K562 (cell line): Measurements from ENCODE around the gene PARP14. TPM values are rescaled to one million over a fixed set of nuclear protein-coding genes. Genes with fewer than 3 reads are reported as not detected.

Experiments
- ATAC-seq: fragments of 200-7000 bp; cut with Tn5 transposase; 3 replicates; pipeline ENCODE4 v1.9.1; 2020; ENCODE audit warnings: moderate library complexity
- BruUV-seq: library from RNA; stranded (reverse); fragments of 400-500 nt; replicated peaks from 2 replicates; lab custom pipeline; 2021; lab: Mats Ljungman, UMichigan
- CTCF ChIA-PET: fragments of 300-600 bp; formaldehyde crosslinking; extraction: SDS; loops from one replicate; lab custom pipeline; 2021; ENCODE audit warnings: low intra/inter-chr PET ratio; lab: Yijun Ruan, JAX
- POLR2A ChIA-PET: fragments of 300-600, 350-650 bp; sonication (Branson Sonifier 250); formaldehyde crosslinking; extraction: SDS; loops from one replicate; lab custom pipeline; 2021; ENCODE audit warnings: antibody characterized with exemption, inconsistent platforms; lab: Yijun Ruan, JAX
- DNase-seq, 4 experiments: peaks; one replicate each; pipeline versions ENCODE4 v3.0.0 to v3.0.0-alpha.2; 2011 to 2018; ENCODE audit warnings: low spot score in 3 of 4, mixed read lengths in 3 of 4; ENCODE audit errors: extremely low read depth in 1 of 4
- FAIRE-seq: peaks from 2 replicates; lab custom pipeline; 2011; peaks lifted over from hg19 to GRCh38; lab: Jason Lieb, UNC
- H2AFZ ChIP-seq: 2 replicates; pipeline ENCODE4 v1.6.0; 2011; ENCODE audit warnings: low read depth, low read length, control low read depth, inconsistent platforms
- H3K27ac ChIP-seq: fragments of 200-600 bp; 3 replicates; pipeline ENCODE4 v1.8.0; 2011; ENCODE audit warnings: low read depth, mild to moderate bottlenecking, control low read depth, inconsistent platforms, low read length, moderate library complexity, mixed read lengths; ENCODE audit errors: extremely low read depth
- H3K27me3 ChIP-seq, 2 experiments: fragments of 300-600 bp in 1 of 2; 2 replicates in 1 of 2; 3 replicates in 1 of 2; pipeline versions ENCODE4 v1.6.0 to v1.8.0; 2011; ENCODE audit warnings: inconsistent platforms in 2 of 2, low read length in 2 of 2, mild to moderate bottlenecking in 1 of 2, mixed read lengths in 1 of 2, moderate library complexity in 1 of 2; ENCODE audit not compliant: control insufficient read depth in 2 of 2, insufficient read depth in 2 of 2
- H3K36me3 ChIP-seq: fragments of 300-600 bp; 3 replicates; pipeline ENCODE4 v1.8.0; 2011; ENCODE audit warnings: mild to moderate bottlenecking, low read length, inconsistent platforms; ENCODE audit not compliant: control insufficient read depth, insufficient read depth
- H3K4me1 ChIP-seq, 2 experiments: fragments of 200-600 bp in 1 of 2; replicated peaks in 1 of 2; 2 replicates in 1 of 2; 3 replicates in 1 of 2; pipeline versions ENCODE4 v1.5.1 to v1.8.0; 2011; ENCODE audit warnings: inconsistent platforms in 2 of 2, low read length in 2 of 2, mild to moderate bottlenecking in 1 of 2, mixed read lengths in 1 of 2, moderate library complexity in 1 of 2; ENCODE audit not compliant: control insufficient read depth in 2 of 2, insufficient read depth in 2 of 2
- H3K4me2 ChIP-seq: 2 replicates; pipeline ENCODE4 v1.6.1; 2011; ENCODE audit warnings: low read length, control low read depth, inconsistent platforms, mixed read lengths; ENCODE audit not compliant: insufficient read depth
- H3K4me3 ChIP-seq: fragments of 200-600 bp; sonication (generic), shearing (Covaris generic); 2 replicates; pipeline ENCODE4 v1.5.1; 2016; ENCODE audit warnings: control low read depth, inconsistent platforms
- H3K79me2 ChIP-seq: fragments of 200-600 bp; 3 replicates; pipeline ENCODE4 v1.8.0; 2011; ENCODE audit warnings: low read length, inconsistent platforms; ENCODE audit not compliant: control insufficient read depth, insufficient read depth
- H3K9ac ChIP-seq, 2 experiments: 2 replicates each; pipeline versions ENCODE4 v1.6.0 to v1.6.1; 2011; ENCODE audit warnings: low read depth in 2 of 2, low read length in 2 of 2, control low read depth in 1 of 2, inconsistent platforms in 1 of 2, mild to moderate bottlenecking in 1 of 2, mixed read lengths in 1 of 2; ENCODE audit not compliant: insufficient read depth in 1 of 2
- H3K9me1 ChIP-seq: one replicate; pipeline ENCODE4 v1.6.0; 2011; ENCODE audit warnings: inconsistent platforms, mild to moderate bottlenecking, low read length, moderate library complexity; ENCODE audit not compliant: control insufficient read depth, insufficient read depth
- H3K9me3 ChIP-seq: replicated peaks from 2 replicates; pipeline ENCODE4 v1.5.1; 2011; ENCODE audit warnings: low read depth, low read length, inconsistent platforms; ENCODE audit not compliant: control insufficient read depth, insufficient read depth
- H4K20me1 ChIP-seq: replicated peaks from 2 replicates; pipeline ENCODE4 v1.6.1; 2011; ENCODE audit warnings: low read length, inconsistent platforms, mixed read lengths; ENCODE audit not compliant: control insufficient read depth, insufficient read depth
- DNMT1 ChIP-seq: fragments of 450-650 bp; IDR thresholded peaks from 2 replicates; pipeline ENCODE4 v1.6.1; 2016; ENCODE audit warnings: antibody characterized with exemption, mild to moderate bottlenecking
- ETV6 ChIP-seq, 3 experiments: fragments of 150-350 bp in 1 of 3; sonication (generic) in 1 of 3; formaldehyde crosslinking in 1 of 3; IDR thresholded peaks; 2 replicates each; pipeline versions ENCODE4 v1.6.1 to v1.8.0; 2014 to 2022; ENCODE audit warnings: borderline replicate concordance in 2 of 3, low read depth in 2 of 3, antibody characterized with exemption in 1 of 3, low read length in 1 of 3, mild to moderate bottlenecking in 1 of 3, missing genetic modification reagents in 1 of 3
- JUN ChIP-seq, 2 experiments: sonication (generic) in 1 of 2; formaldehyde crosslinking in 1 of 2; IDR thresholded peaks; 2 replicates each; pipeline versions ENCODE4 v1.6.1 to v1.8.0; 2012 to 2022; ENCODE audit warnings: borderline replicate concordance in 2 of 2, mild to moderate bottlenecking in 2 of 2, improper control_type of control experiment in 1 of 2, low read depth in 1 of 2, low read length in 1 of 2, missing genetic modification reagents in 1 of 2
- PTBP1 ChIP-seq: fragments of 200-400 bp; formaldehyde crosslinking; IDR thresholded peaks from 2 replicates; pipeline ENCODE4 v1.6.1; 2017; ENCODE audit warnings: low read depth, low read length
- ZNF23 ChIP-seq: fragments of 250-450 bp; sonication (Bioruptor Pico); IDR thresholded peaks from 2 replicates; pipeline ENCODE4 v1.4.0; 2020; ENCODE audit warnings: mild to moderate bottlenecking
- ZNF445 ChIP-seq: fragments of 250-450 bp; sonication (Bioruptor Pico); IDR thresholded peaks from 2 replicates; pipeline ENCODE4 v1.4.0; 2020; ENCODE audit warnings: low read depth, mild to moderate bottlenecking, moderate library complexity
- WGBS: fragments of 100-300 bp; shearing (Covaris generic); methylation state at CpG from one replicate; pipeline ENCODE4 v1.1.6; 2016; ENCODE audit warnings: low coverage, mixed read lengths; ENCODE audit not compliant: insufficient coverage; ENCODE audit errors: missing lambda C conversion rate; 5-methylcytosine and 5-hydroxymethylcytosine counted together
- in situ Hi-C: fragments of 300-500 bp; cut with MboI; formaldehyde crosslinking; loops from 4 replicates; pipeline ENCODE4 v1.15.0; 2018; ENCODE audit warnings: inconsistent platforms, mixed read lengths
- intact Hi-C: fragments of 100-400 bp; cut with micrococcal nuclease; formaldehyde crosslinking; loops from 2 replicates; pipeline ENCODE4 v1.14.2; 2022
- polyA plus RNA-seq, 8 experiments: library from polyadenylated mRNA; depleted of rRNA in 4 of 8; stranded (reverse) in 5 of 8; unstranded in 3 of 8; fragments of >200 nt; fragmentation: Nextera tagmentation in 2 of 8; fragmentation: Illumina TruSeq in 1 of 8; extraction: Ambion mirVana in 2 of 8; extraction: Trizol in 1 of 8; gene quantifications; 2 replicates each; pipeline versions ENCODE4 v1.2.1 to v1.2.3, GENCODE V29; 2011 to 2014; ENCODE audit warnings: inconsistent platforms in 1 of 8, missing spikeins in 1 of 8
- total RNA-seq, 7 experiments: library from RNA; depleted of rRNA in 6 of 7; stranded (reverse); fragments of >200 nt in 6 of 7; fragmentation: Illumina TruSeq in 2 of 7; extraction: Trizol in 2 of 7; gene quantifications; 2 replicates each; pipeline versions ENCODE4 v1.2.1 to v1.2.3, GENCODE V29; 2011 to 2021; ENCODE audit warnings: low replicate concordance in 1 of 7
- TF ChIP-seq, protein P1 (sequence below): fragments of 200-400 bp; formaldehyde crosslinking; IDR thresholded peaks from 2 replicates; pipeline ENCODE4 v1.6.1; 2017; ENCODE audit warnings: mild to moderate bottlenecking, low read depth, low read length, moderate library complexity

The PARP14 gene
- total and polyA plus RNA-seq, 9 of the 15 experiments (the other 6 are each of a cell fraction or from before 2014, with no cell fraction given): 3.1 to 14.4 (median 9.0) TPM

GRCh38 chr3:122766430-122766829 lies 85.8 kb downstream of the PARP14 start:
- Histone ChIP-seq H3K9me1 (no peaks in the 10 kb centered on the region), H3K79me2 (no peaks in the 10 kb centered on the region), H3K4me3 (no peak overlapping the region), H3K9me3 (no peaks in the 10 kb centered on the region), H3K36me3 (no peaks in the 10 kb centered on the region), H3K27ac (no peak overlapping the region), H2AFZ (no peak overlapping the region), H3K27me3 (no peaks in the 10 kb centered on the region), H3K4me1 (no peaks in the 10 kb centered on the region), H4K20me1 (no peaks in the 10 kb centered on the region), H3K9ac (no peak overlapping the region), H3K4me2 (no peak overlapping the region)
- intact Hi-C loops: no loop called here
- BruUV-seq: no TSS peak
- WGBS: 89% methylated on average over 3 of the region's 3 CpGs
- ATAC-seq (no peak), DNase-seq (no peak), FAIRE-seq (no peak)
- POLR2A ChIA-PET: no interaction called here
- TF ChIP-seq JUN (IDR thresholded peaks at IDR 0.05; ENCODE audit: borderline replicate concordance, low read depth, low read length) (no peak), JUN (CRISPR knock-in tag; IDR thresholded peaks at IDR 0.05; ENCODE audit: borderline replicate concordance) (no peak), DNMT1 (no peak), ZNF23 (no peak), ZNF445 (CRISPR knock-in tag) (no peak), ETV6 (IDR thresholded peaks at IDR 0.05; ENCODE audit: borderline replicate concordance in 1 of 2, low read depth in 2 of 2, low read length in 1 of 2) (no peak), ETV6 (CRISPR knock-in tag; IDR thresholded peaks at IDR 0.05; ENCODE audit: borderline replicate concordance) (no peak), PTBP1 (no peak)
- TF ChIP-seq, protein P1, sequence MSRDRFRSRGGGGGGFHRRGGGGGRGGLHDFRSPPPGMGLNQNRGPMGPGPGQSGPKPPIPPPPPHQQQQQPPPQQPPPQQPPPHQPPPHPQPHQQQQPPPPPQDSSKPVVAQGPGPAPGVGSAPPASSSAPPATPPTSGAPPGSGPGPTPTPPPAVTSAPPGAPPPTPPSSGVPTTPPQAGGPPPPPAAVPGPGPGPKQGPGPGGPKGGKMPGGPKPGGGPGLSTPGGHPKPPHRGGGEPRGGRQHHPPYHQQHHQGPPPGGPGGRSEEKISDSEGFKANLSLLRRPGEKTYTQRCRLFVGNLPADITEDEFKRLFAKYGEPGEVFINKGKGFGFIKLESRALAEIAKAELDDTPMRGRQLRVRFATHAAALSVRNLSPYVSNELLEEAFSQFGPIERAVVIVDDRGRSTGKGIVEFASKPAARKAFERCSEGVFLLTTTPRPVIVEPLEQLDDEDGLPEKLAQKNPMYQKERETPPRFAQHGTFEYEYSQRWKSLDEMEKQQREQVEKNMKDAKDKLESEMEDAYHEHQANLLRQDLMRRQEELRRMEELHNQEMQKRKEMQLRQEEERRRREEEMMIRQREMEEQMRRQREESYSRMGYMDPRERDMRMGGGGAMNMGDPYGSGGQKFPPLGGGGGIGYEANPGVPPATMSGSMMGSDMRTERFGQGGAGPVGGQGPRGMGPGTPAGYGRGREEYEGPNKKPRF: no peak
- CTCF ChIA-PET: no interaction called here
- in situ Hi-C loops: no loop called here
